Measurements from ENCODE around the gene KBTBD12.

The KBTBD12 gene

DNA sequence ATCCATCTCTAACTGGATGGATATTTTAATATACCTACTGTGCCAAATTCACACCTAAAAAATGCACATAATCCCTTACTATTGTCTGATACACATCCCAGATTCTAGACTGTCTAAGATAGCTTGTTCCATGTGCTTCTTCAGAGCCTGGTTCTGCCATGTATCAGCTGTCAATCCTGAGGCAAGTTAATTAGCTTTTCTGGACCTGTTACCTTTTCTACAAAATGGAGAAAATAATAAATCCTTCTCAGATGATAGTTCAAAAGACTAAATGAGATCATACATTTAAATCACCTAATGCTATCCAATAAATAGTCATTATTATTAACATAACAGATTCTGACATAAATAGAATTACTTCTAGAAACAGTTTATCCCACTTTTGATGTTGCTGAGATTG lies 66.1 kb downstream of the KBTBD12 start:
- TF ChIP-seq, protein P1, sequence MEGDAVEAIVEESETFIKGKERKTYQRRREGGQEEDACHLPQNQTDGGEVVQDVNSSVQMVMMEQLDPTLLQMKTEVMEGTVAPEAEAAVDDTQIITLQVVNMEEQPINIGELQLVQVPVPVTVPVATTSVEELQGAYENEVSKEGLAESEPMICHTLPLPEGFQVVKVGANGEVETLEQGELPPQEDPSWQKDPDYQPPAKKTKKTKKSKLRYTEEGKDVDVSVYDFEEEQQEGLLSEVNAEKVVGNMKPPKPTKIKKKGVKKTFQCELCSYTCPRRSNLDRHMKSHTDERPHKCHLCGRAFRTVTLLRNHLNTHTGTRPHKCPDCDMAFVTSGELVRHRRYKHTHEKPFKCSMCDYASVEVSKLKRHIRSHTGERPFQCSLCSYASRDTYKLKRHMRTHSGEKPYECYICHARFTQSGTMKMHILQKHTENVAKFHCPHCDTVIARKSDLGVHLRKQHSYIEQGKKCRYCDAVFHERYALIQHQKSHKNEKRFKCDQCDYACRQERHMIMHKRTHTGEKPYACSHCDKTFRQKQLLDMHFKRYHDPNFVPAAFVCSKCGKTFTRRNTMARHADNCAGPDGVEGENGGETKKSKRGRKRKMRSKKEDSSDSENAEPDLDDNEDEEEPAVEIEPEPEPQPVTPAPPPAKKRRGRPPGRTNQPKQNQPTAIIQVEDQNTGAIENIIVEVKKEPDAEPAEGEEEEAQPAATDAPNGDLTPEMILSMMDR (IDR thresholded peaks at IDR 0.05; ENCODE audit: insufficient read depth, low read length, poor library complexity, severe bottlenecking), result no peak
- TF ChIP-seq EZH2phosphoT487 (conservative IDR thresholded peaks at IDR 0.05; ENCODE audit: low read length), result no peak
- H3F3A ChIP-seq (ENCODE audit: insufficient read depth), result no peaks in the 10 kb centered on the region
- H3K27ac ChIP-seq (ENCODE audit: low read depth, low read length), result no peak overlapping the region
- no peaks in the 10 kb centered on the region for H3K79me2 ChIP-seq (ENCODE audit: insufficient read depth, low read length)
- no peak overlapping the region for H3K4me3 ChIP-seq (ENCODE audit: insufficient read depth, low read length, poor library complexity, severe bottlenecking)
- no peaks in the 10 kb centered on the region for H3K27me3 ChIP-seq (ENCODE audit: low read length)
- no peak overlapping the region for H3K4me2 ChIP-seq (ENCODE audit: low read depth, low read length, poor library complexity, severe bottlenecking)
- no peaks in the 10 kb centered on the region for H4K20me1 ChIP-seq (ENCODE audit: low read depth, low read length)
- no peaks in the 10 kb centered on the region for H3K36me3 ChIP-seq (ENCODE audit: low read length)
- no peaks in the 10 kb centered on the region for H3K9me3 ChIP-seq (ENCODE audit: insufficient read depth, low read length)
- no peaks in the 10 kb centered on the region for H3K9me2 ChIP-seq (replicated peaks; ENCODE audit: insufficient read depth, low read length)
- H2AFZ ChIP-seq (ENCODE audit: low read depth, low read length, severe bottlenecking), result no peak overlapping the region
- no peak overlapping the region for H3K9ac ChIP-seq (ENCODE audit: low read length)

DNA sequence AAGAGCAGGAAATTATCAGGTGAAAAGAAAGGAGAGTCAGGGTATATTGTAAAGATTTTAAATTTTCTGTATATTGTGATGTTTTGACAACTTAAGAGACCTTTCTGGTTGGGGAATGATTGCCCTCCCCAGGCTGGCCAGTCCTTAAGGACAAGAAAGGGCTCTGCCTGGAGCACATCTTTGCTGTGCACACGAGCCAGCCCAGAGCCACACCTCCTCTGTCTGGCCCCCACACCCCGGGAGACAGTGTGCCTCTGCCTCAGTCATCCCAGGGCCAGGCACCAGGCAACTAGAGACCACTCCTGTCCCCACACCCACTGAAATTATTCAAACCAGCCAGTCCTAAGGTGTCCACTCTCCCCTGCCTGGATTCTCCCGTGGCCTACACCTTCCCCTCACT lies 67.1 kb downstream of the KBTBD12 start:
- Histone ChIP-seq H3K4me2 (ENCODE audit: low read depth, low read length, poor library complexity, severe bottlenecking) (no peak overlapping the region), H3K36me3 (ENCODE audit: low read length) (no peaks in the 10 kb centered on the region), H3K9me2 (replicated peaks; ENCODE audit: insufficient read depth, low read length) (no peaks in the 10 kb centered on the region), H3F3A (ENCODE audit: insufficient read depth) (no peaks in the 10 kb centered on the region), H3K27ac (ENCODE audit: low read depth, low read length) (no peak overlapping the region), H4K20me1 (ENCODE audit: low read depth, low read length) (no peaks in the 10 kb centered on the region), H2AFZ (ENCODE audit: low read depth, low read length, severe bottlenecking) (no peak overlapping the region), H3K4me3 (ENCODE audit: insufficient read depth, low read length, poor library complexity, severe bottlenecking) (no peak overlapping the region), H3K79me2 (ENCODE audit: insufficient read depth, low read length) (no peaks in the 10 kb centered on the region), H3K27me3 (ENCODE audit: low read length) (no peaks in the 10 kb centered on the region), H3K9ac (ENCODE audit: low read length) (no peak overlapping the region), H3K9me3 (ENCODE audit: insufficient read depth, low read length) (no peaks in the 10 kb centered on the region)
- no peak for TF ChIP-seq EZH2phosphoT487 (conservative IDR thresholded peaks at IDR 0.05; ENCODE audit: low read length)
- TF ChIP-seq, protein P1 (IDR thresholded peaks at IDR 0.05; ENCODE audit: insufficient read depth, low read length, poor library complexity, severe bottlenecking), result no peak

DNA sequence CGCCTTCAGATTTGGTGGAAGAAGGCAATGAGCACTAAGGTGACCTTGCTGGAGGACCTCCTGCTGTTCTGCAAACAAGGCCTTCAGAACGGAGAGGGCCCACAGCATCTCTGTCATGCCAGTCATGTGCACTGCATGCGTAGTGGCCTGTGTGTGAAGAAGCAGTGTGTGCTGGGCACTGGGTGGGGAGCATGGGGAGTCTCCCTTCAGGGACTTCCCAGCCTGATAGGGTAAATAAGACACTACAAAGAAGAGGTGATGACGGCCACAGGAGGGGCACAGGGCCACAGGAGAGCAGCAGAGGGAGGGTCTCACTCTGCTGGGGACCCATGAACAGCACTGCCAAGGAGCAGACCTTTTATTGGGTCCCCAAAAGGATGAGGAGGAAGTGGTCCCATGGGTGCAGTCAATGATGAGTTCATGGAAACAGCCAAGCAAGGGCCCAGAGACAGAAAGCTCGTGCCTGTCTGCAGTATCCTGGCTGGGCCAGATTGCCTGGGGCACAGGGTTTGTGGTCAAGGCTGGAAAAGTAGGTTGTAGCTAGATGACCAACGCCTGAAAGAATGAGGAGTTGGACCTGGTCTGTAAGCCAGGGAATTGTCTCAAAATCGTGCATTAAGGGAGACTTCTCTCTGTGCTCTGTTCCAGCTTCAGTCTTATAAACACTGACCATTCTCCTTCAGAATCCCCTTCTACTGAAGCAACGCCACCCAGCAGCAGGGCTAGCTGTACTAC lies 69.4 kb downstream of the KBTBD12 start:
- Histone ChIP-seq H3K4me3 (ENCODE audit: insufficient read depth, low read length, poor library complexity, severe bottlenecking) (no peak overlapping the region), H3K9me3 (ENCODE audit: insufficient read depth, low read length) (no peaks in the 10 kb centered on the region), H3K79me2 (ENCODE audit: insufficient read depth, low read length) (no peaks in the 10 kb centered on the region), H3K27ac (ENCODE audit: low read depth, low read length) (no peak overlapping the region), H2AFZ (ENCODE audit: low read depth, low read length, severe bottlenecking) (no peak overlapping the region), H4K20me1 (ENCODE audit: low read depth, low read length) (no peaks in the 10 kb centered on the region), H3K9me2 (replicated peaks; ENCODE audit: insufficient read depth, low read length) (no peaks in the 10 kb centered on the region), H3K4me2 (ENCODE audit: low read depth, low read length, poor library complexity, severe bottlenecking) (no peak overlapping the region), H3K36me3 (ENCODE audit: low read length) (no peaks in the 10 kb centered on the region), H3K27me3 (ENCODE audit: low read length) (no peaks in the 10 kb centered on the region), H3K9ac (ENCODE audit: low read length) (no peak overlapping the region), H3F3A (ENCODE audit: insufficient read depth) (no peaks in the 10 kb centered on the region)
- TF ChIP-seq, protein P1 (IDR thresholded peaks at IDR 0.05; ENCODE audit: insufficient read depth, low read length, poor library complexity, severe bottlenecking), result no peak
- TF ChIP-seq EZH2phosphoT487 (conservative IDR thresholded peaks at IDR 0.05; ENCODE audit: low read length), result no peak
